ENCODE data around the gene PIGZ. TPM values are rescaled to one million over a fixed set of nuclear protein-coding genes. Genes with fewer than 3 reads are reported as not detected.

Gene PIGZ
- total RNA-seq, 1 experiment from 2014 or later, result 0.15 TPM

- no peak overlapping the region for H4K91ac ChIP-seq (ENCODE audit: insufficient read length, low read depth, low read length)
- no peak overlapping the region for H2BK5ac ChIP-seq (ENCODE audit: insufficient read length, low read length)
- no peak overlapping the region for H2BK15ac ChIP-seq (ENCODE audit: low read depth, low read length)
- no peak overlapping the region for H2AFZ ChIP-seq (ENCODE audit: low read length)
- H3K9ac ChIP-seq (ENCODE audit: extremely low read depth, insufficient read length, low read length), result no peak overlapping the region
- no peak overlapping the region for H2AK5ac ChIP-seq (ENCODE audit: insufficient read length, low read length)
- H4K5ac ChIP-seq (ENCODE audit: insufficient read length, low read depth, low read length), result no peak overlapping the region
- Mint-ChIP-seq H3K4me3 (no peak overlapping the region), H3K4me1 (peaks cover 2 to 4% of the 10 kb centered on the region in 2 experiments; a peak in 2 of 4 replicates), H3K27me3 (ENCODE audit: low read depth) (peaks cover 8% of the 10 kb centered on the region), H3K36me3 (ENCODE audit: insufficient read depth in 1 of 3, low read depth in 3 of 3) (peaks cover 0 to 9% (median 8%) of the 10 kb centered on the region in 3 experiments; a peak in 3 of 7 replicates), H3K27ac (no peak overlapping the region), H3K9me3 (peaks cover 11 to 14% of the 10 kb centered on the region in 2 experiments)
- H3K4ac ChIP-seq (ENCODE audit: low read depth, low read length), result no peak overlapping the region
- no peaks in the 10 kb centered on the region for H4K20me1 ChIP-seq (ENCODE audit: control insufficient read depth, insufficient read depth, insufficient read length)
- no peak overlapping the region for H3K14ac ChIP-seq (ENCODE audit: insufficient read depth, low read length)
- no peak overlapping the region for H2BK12ac ChIP-seq (ENCODE audit: insufficient read length, low read depth, low read length)
- no peaks in the 10 kb centered on the region for H3K27me3 ChIP-seq (ENCODE audit: insufficient read depth, low read length)
- H4K8ac ChIP-seq (replicated peaks; ENCODE audit: insufficient read length, low read depth, low read length), result no peak overlapping the region
- H3K23me2 ChIP-seq (ENCODE audit: insufficient read length, low read depth, low read length, poor library complexity, severe bottlenecking), result no peaks in the 10 kb centered on the region
- H2BK20ac ChIP-seq (ENCODE audit: low read depth, low read length, poor library complexity, severe bottlenecking), result no peak overlapping the region
- H3K79me1 ChIP-seq (ENCODE audit: insufficient read depth, low read depth, low read length, poor library complexity, severe bottlenecking), result no peaks in the 10 kb centered on the region
- no peak for DNase-seq
- H3K27ac ChIP-seq (ENCODE audit: insufficient read length, low read depth, low read length), result no peak overlapping the region
- H2BK120ac ChIP-seq (ENCODE audit: low read depth, low read length, poor library complexity, severe bottlenecking), result no peak overlapping the region
- no peak overlapping the region for H3K18ac ChIP-seq (ENCODE audit: insufficient read length, low read depth, low read length)
- no peak overlapping the region for H3K23ac ChIP-seq (ENCODE audit: insufficient read length, low read depth, low read length)
- no peak overlapping the region for H3K4me2 ChIP-seq (ENCODE audit: insufficient read depth, insufficient read length, low read length)
- H3T11ph ChIP-seq (ENCODE audit: low read length), result no peak overlapping the region
- no peaks in the 10 kb centered on the region for H3K9me3 ChIP-seq (ENCODE audit: control insufficient read depth, low read depth, low read length)
- no peaks in the 10 kb centered on the region for H3K79me2 ChIP-seq (ENCODE audit: insufficient read depth, low read length)
- no peak overlapping the region for H3K56ac ChIP-seq (ENCODE audit: insufficient read length, low read depth, low read length)
- TF ChIP-seq CTCF (conservative IDR thresholded peaks at IDR 0.05), result no peak
- no CpG with 5 or more reads among the region's 1 CpG for WGBS (ENCODE audit: extremely low coverage, insufficient read length, low lambda C conversion rate)
- no peaks in the 10 kb centered on the region; the same call in 1 of the 2 replicates for H3K4me1 ChIP-seq (ENCODE audit: insufficient read depth, low read length)
These were observed 14.6 kb upstream of the PIGZ start for GRCh38 chr3:196983186-196983585.
